HG02763 (cell line): Measurements from ENCODE around the gene E2F4.

Experiments used
- ATAC-seq: cut with Tn5 transposase; IDR thresholded peaks from one replicate; pipeline ENCODE4 v1.9.1; 2021; ENCODE audit warnings: mild to moderate bottlenecking, moderate library complexity; ENCODE audit not compliant: unreplicated experiment

E2F4 gene

GRCh38 chr16:67190041-67190440, 1.9 kb upstream of the E2F4 start, which contains the start of gene EXOC3L1:
EXOC3L1 (minus strand) TSS chr16:67190136; CDS start chr16:67189676, 460 bp downstream.
- ATAC-seq, result no peak

DNA sequence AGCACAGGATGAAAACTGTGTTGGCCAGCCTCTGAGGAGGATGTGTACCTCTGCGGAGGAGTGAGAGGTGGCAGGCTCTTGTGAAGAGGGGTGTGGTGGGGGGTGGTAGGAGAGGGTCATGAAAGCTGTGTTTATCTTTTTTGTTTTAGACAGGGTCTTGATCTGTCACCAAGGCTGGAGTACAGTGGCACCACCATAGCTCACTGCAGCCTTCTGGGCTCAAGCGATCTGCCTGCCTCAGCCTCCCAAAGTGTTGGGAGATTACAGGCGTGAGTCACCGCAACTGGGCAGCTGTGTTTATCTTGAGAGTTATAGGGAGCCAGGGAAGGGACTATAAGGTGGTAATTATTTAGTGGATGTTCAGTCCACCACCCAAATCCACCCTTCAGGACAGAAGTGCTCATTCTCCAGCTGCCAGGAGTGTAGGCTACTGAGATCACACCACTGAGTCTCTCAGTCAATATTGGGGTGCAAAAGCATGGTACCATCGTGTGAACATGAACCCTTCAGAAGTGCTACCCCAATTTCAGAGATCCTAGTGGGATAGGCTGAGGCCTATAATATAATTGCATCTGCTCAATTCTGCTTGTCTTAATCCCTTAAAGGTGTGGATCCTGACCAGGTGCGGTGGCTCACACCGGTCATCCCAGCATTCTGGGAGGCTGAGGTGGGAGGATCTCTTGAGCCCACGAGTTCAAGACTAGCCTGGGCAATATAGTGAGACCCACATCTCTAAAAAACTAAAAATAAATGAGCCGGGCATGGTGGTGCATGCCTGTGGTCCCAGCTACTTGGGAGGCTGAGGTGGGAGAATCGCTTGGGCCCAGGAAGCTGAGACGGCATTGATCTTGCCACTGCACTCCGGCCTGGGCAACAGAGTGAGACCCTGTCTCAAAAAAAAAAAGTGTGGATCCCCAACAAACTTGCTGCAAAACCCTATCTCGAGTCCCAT, 1.2 kb upstream of the E2F4 start:
- no peak for ATAC-seq

DNA sequence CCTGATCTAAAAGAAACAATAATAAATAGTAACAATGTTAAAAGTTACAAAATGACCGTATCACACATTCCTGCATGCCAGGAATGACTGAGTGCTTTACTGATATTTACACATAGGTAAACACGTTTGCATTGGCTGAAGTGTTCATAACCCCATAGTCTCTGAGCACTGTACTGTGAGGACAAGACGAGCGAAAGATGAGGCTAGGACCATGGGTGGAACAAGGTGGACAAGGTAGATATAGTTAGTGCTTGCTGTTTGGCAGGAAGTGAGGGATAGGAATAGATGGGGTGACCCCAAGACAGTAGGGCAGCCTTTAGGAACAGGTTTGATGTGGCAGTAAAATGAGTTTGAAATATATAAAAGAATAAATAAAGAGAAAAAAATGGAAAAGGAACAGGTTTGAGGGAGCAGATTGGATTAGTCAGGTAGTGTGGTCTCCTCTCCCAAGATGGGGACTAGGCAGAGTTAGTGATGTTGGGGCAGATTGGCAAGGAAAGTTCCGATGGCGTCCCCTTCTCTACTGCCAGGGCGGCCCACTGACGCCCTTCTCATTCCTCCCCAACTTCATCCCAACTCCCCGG, 452 bp upstream of the E2F4 start:
- ATAC-seq, result no peak

DNA sequence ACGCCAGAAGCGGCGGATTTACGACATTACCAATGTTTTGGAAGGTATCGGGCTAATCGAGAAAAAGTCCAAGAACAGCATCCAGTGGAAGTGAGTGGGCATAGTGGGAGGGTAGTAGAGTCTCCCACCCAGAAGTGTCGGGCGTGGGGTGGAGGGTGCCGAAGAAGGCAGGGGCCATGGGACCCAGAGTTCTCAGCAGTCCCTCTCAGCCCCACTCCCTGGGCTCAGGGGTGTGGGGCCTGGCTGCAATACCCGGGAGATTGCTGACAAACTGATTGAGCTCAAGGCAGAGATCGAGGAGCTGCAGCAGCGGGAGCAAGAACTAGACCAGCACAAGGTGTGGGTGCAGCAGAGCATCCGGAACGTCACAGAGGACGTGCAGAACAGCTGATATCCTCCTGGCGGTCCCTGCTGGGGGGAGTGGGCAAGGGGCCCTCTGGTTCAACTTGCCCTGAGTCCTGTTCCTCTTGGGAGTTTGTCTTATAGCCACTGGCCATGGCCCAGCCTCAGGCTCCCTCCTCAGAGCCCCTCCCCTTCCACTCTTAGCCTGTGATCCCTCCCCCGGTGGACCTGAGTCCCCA, 916 bp downstream of the E2F4 start:
- ATAC-seq, result no peak

- ATAC-seq, result no peak
Observed at GRCh38 chr16:67193536-67193935, 1.6 kb downstream of the E2F4 start.

GRCh38 chr16:67194260-67194659, 2.3 kb downstream of the E2F4 start:
- no peak for ATAC-seq

DNA sequence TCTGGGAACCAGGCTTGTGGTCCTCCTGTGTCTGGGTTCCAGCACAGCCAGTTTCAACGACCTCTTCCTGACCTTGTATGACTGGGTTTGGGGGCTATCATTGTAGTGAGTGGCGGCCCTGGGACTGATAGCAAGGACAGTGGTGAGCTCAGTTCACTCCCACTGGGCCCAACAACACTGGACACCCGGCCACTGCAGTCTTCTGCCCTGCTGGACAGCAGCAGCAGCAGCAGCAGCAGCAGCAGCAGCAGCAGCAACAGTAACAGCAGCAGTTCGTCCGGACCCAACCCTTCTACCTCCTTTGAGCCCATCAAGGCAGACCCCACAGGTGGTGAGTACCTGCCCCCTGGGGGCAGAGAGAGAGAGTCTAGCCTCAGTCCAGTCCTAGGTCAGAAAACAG, 3.7 kb downstream of the E2F4 start:
- no peak for ATAC-seq

DNA sequence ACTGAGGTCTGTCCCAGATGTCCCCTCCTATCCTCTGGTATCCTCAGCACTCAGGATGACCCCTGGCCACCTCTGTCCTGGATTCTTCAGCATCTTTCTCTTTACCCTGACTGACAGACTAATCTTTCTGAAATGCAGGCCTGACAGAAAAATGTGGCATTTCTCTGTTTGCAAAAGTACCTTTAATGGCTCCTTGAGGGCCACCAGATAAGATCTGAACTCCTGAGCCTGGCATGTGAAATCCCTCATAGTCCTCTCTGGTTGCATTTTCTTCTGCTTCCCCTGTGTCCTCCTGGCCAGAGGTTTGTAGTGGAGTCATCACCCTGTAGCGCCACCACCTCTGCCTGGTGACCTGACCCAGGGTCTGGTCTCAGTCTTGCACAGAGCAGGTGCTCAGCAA, 4.9 kb downstream of the E2F4 start:
- ATAC-seq, result no peak

DNA sequence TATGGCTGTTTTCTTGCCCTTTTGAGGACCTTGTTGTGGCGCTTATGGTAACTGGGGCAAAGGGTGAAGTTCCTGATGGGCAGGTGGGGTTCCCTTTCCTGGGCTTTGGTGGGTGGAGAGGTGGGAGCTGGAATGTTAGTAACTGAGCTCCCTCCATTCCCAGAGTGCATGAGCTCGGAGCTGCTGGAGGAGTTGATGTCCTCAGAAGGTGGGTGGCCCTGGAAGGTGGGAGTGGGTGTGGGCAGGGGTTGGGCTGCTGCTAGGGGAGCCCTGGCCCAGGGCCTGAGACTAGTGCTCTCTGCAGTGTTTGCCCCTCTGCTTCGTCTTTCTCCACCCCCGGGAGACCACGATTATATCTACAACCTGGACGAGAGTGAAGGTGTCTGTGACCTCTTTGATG, 5.7 kb downstream of the E2F4 start:
- ATAC-seq, result no peak

- ATAC-seq, result no peak
Observed at GRCh38 chr16:67198238-67198734, 6.3 kb downstream of the E2F4 start.

- no peak for ATAC-seq
Observed at GRCh38 chr16:67199011-67199807, 7.3 kb downstream of the E2F4 start, which contains the start of gene ELMO3. ELMO3 (plus strand) TSS chr16:67199131; CDS start chr16:67199327, 196 bp downstream.

- ATAC-seq, result no peak
Observed at GRCh38 chr16:67199808-67200198, 7.8 kb downstream of the E2F4 start.

DNA sequence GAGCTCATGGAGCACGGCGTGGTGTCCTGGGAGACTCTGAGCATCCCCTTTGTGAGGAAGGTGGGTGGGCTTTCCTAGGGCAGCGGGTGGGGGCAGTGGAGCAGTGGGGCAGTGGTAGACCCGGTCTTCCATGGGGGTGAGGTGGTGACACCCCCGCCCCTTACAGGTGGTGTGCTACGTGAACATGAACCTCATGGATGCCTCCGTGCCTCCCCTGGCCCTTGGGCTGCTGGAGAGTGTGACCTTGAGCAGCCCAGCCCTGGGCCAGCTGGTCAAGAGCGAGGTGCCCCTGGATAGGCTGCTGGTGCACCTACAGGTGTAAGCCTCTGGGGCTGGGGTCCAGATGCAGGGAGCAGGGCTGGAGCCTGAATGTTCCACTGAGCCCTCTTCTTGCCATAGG, 8.5 kb downstream of the E2F4 start:
- no peak for ATAC-seq

GRCh38 chr16:67201411-67202345, 9.7 kb downstream of the E2F4 start:
- no peak for ATAC-seq

GRCh38 chr16:67202426-67202825, 10.5 kb downstream of the E2F4 start:
- no peak for ATAC-seq

GRCh38 chr16:67202956-67203493, 11.1 kb downstream of the E2F4 start:
- ATAC-seq, result no peak

DNA sequence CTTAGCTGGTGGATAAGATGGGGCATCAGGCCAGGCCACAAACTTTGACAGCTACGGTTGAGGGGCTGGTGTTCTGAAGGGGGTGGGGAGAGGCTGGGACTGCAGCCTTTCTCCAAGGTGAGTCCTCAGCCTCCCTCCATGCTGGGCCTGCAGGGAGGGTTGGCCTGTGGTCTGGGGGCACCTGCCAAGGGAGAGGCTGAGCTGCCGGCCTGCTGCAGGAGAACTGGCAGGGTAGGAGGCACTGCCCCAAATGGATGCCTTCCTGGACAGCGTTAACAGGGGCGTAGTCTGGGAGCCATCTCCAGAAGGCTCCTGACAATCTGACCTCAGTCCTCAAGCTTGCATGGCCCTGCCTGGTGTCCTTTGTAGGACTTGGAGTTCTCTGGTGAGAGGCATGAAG, 12.1 kb downstream of the E2F4 start:
- ATAC-seq, result no peak

DNA sequence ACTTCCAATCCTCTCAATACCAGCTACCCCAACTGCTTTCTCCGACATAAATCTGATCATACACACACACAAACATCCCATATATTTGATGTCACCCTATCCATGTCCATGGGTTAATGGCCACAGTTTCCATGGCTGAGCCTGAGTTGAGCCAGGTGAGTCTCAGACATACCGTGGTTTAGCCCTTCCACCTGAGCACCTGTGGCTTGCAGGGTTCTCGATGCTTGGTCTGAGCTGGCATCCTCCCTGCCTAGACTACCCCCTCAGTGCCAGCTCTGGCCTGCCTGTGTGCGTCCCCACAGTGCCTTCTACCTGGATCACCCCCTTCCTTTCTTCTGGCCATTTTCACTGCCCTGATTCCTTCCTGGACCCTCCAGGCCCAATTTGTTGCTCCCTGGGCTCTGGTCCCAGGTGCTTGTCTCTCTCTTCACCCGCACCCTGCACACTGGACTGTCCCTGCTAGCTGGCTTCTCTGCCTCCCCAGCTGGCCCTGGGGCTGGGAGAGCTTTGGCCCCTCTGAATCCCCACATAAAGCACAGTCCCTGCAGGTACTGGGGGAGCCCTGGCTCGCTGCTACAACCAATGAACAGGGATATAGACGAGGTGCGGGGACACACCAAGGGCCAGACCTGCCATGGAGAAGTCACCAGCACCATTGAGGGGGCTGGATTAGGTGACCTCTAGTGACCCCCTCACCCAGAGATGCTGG, 14.3 kb downstream of the E2F4 start:
- ATAC-seq, result no peak

- ATAC-seq, result no peak
Observed at GRCh38 chr16:67206838-67207248, 14.9 kb downstream of the E2F4 start.
